GM19099 (cell line): ENCODE results near the gene HOXA4.
A peak's percentile ranks its signal among the peaks of the same experiment; 100 is the strongest.

Experiments
- POLR2A ChIP-seq: IDR thresholded peaks from 3 replicates; pipeline ENCODE4 v1.6.1; 2011; ENCODE audit warnings: low read depth; ENCODE audit not compliant: insufficient read length; ENCODE audit errors: extremely low read depth

HOXA4 gene

GRCh38 chr7:27099453-27100370, 30.8 kb downstream of the HOXA4 start:
- no peak for TF ChIP-seq POLR2A

DNA sequence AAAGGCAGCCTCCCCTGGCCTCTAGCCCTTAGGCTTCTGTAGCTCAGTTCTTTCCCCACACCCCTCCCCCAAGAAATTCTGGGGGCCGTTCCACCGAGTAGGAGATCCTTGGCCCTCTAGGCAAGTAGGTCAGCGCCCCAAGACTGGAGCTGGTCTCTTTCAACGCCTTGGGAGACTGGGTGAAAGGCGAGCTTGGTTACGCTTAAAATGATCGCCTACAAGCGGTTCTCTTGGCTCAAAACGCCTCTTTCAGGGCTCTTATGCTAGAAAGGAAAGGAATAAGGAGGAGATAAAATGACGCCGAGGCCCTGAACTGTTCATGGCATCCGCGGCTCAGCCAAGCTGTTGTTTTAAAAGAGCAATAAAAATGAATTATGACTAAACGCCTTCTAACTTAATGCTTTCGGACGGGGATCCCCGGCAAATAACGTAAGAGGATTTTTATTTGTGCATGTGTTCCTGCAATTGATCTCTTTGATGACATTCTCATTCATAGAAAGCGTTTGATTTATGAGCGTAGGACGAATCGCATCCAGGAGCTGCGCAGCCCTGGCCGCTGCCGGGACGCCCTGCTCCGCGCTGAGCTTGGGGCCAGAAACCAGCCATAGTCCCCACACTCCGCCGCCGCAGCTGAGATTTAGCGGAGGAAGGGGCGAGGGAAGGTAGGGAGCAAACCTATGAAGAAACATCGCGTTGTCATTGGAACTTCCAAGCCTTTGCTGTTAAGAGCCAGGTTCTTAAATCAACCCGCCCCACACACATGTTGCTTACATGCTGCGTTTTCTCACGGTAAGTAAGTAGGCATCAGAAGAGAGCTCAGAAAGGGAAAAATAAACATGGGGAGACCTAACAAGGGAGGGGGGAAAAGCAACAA, 31.7 kb downstream of the HOXA4 start:
- no peak for TF ChIP-seq POLR2A

- TF ChIP-seq POLR2A: no peak
These were observed 32.6 kb downstream of the HOXA4 start for GRCh38 chr7:27097686-27098577.

DNA sequence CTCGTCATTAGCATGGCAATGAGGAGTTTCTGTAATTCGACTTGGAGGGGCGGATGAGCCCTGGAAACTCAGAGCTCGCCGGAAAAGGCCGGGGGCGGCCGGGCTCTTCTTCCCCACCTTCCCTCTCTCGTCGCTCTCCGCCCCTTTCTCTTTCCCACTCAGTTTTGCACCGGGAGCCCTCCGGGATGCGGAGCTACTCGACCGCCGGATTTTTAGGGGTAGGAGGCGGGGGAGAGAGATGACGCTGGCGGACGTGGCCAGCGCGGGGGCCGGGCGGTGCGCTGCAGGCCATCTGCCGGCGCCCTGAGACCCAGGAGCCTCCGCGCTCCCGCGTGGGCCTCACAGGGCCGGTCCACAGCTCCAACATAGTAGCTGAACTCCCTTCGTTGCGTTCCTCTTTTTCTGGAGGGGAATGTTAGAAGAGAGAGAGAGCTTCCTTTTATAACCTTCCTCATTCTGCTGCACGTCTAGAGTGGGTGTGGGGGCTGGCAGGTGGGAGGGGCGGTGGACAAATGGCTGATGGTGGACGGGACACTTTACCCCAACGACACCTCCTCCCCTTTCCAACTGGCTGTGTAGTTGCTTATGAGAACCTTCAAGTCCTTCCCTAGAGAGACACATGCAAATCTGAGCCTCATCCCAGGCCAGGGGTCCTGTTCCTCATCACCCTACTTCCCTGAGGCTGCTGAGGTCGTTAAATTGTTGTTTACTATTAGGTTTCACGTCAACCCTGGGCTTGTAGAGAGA, 33.6 kb downstream of the HOXA4 start:
- no peak for TF ChIP-seq POLR2A

GRCh38 chr7:27095897-27096767, 34.4 kb downstream of the HOXA4 start, which contains the start of gene HOXA1:
Gene HOXA1 (minus strand): TSS chr7:27096000. CDS start chr7:27095912, 88 bp downstream.
- TF ChIP-seq POLR2A: peak; percentile 44

- no peak for TF ChIP-seq POLR2A
These were observed 35.3 kb downstream of the HOXA4 start for GRCh38 chr7:27095050-27095896.

- no peak for TF ChIP-seq POLR2A
These were observed 36.1 kb downstream of the HOXA4 start for GRCh38 chr7:27094304-27095049.

GRCh38 chr7:27093184-27093895, 37.2 kb downstream of the HOXA4 start:
- no peak for TF ChIP-seq POLR2A

- TF ChIP-seq POLR2A: no peak
These were observed 37.8 kb downstream of the HOXA4 start for GRCh38 chr7:27092819-27093110.

- TF ChIP-seq POLR2A: no peak
These were observed 38.4 kb downstream of the HOXA4 start for GRCh38 chr7:27091941-27092818.
